Activated T-cell treated with anti-CD3 and anti-CD28 coated beads, Interleukin-2, amount 50 U/mL, for 4 hours (primary cell): Measurements from ENCODE around the gene POLG2. TPM values are rescaled to one million over a fixed set of nuclear protein-coding genes. Genes with fewer than 3 reads are reported as not detected.

Experiments used
- ATAC-seq, 2 donors: fragments of 200-7000 bp; cut with Tn5 transposase; one replicate each; pipeline ENCODE4 v1.10.0; 2021
- DNase-seq: peaks from one replicate; pipeline ENCODE4 v3.0.0-alpha.2; 2020
- H3K27me3 Mint-ChIP-seq: one replicate; pipeline ENCODE4 v1.8.0; 2021; ENCODE audit warnings: low read depth, mixed read lengths
- H3K36me3 Mint-ChIP-seq: one replicate; pipeline ENCODE4 v1.8.0; 2022; ENCODE audit warnings: mixed read lengths; ENCODE audit not compliant: insufficient read depth
- H3K4me1 Mint-ChIP-seq: one replicate; pipeline ENCODE4 v1.8.0; 2021; ENCODE audit warnings: low read depth, mixed read lengths
- H3K4me3 Mint-ChIP-seq: one replicate; pipeline ENCODE4 v1.8.0; 2021; ENCODE audit warnings: mild to moderate bottlenecking, moderate library complexity, mixed read lengths
- H3K9me3 Mint-ChIP-seq: one replicate; pipeline ENCODE4 v1.8.0; 2021; ENCODE audit warnings: mixed read lengths
- total RNA-seq, 3 donors: library from RNA; stranded (reverse); gene quantifications; one replicate each; pipeline ENCODE4 v1.2.1, GENCODE V29; 2021

The POLG2 gene
- 10 to 100 TPM; 34.1 to 34.9 (median 34.2) TPM for total RNA-seq

- peak; percentile 93 for DNase-seq
- peak within 1 kb of the TSS; percentile 96 for H3K4me3 Mint-ChIP-seq
- no peaks in the 10 kb centered on the region for H3K27me3 Mint-ChIP-seq
- H3K4me1 Mint-ChIP-seq: peaks cover 76% of the 10 kb centered on the region
- peak; percentile 80 to 84 for ATAC-seq
- no peaks in the 10 kb centered on the region for H3K9me3 Mint-ChIP-seq
- peaks cover 53% of the 10 kb centered on the region for H3K36me3 Mint-ChIP-seq
Observed at GRCh38 chr17:64496786-64497564, at the start of gene POLG2. POLG2 (minus strand) TSS chr17:64497054; CDS start chr17:64496968, 86 bp downstream.

- Mint-ChIP-seq H3K4me1 (no peaks in the 10 kb centered on the region), H3K27me3 (no peaks in the 10 kb centered on the region), H3K36me3 (peaks cover 21% of the 10 kb centered on the region), H3K4me3 (no peak overlapping the region), H3K9me3 (no peaks in the 10 kb centered on the region)
- DNase-seq (no peak), ATAC-seq (no peak)
Observed at GRCh38 chr17:64544742-64545141, 47.9 kb upstream of the POLG2 start.

GRCh38 chr17:64540118-64540776, 43.4 kb upstream of the POLG2 start:
- no peaks in the 10 kb centered on the region for H3K4me1 Mint-ChIP-seq
- no peak overlapping the region for H3K4me3 Mint-ChIP-seq
- DNase-seq (no peak), ATAC-seq (no peak)
- no peaks in the 10 kb centered on the region for H3K27me3 Mint-ChIP-seq
- H3K36me3 Mint-ChIP-seq: peaks cover 34% of the 10 kb centered on the region
- no peaks in the 10 kb centered on the region for H3K9me3 Mint-ChIP-seq

GRCh38 chr17:64538508-64539130, 41.8 kb upstream of the POLG2 start:
- Mint-ChIP-seq H3K27me3 (no peaks in the 10 kb centered on the region), H3K4me3 (no peak overlapping the region), H3K4me1 (no peaks in the 10 kb centered on the region), H3K36me3 (peaks cover 39% of the 10 kb centered on the region), H3K9me3 (no peaks in the 10 kb centered on the region)
- ATAC-seq (no peak), DNase-seq (no peak)

GRCh38 chr17:64537488-64537887, 40.6 kb upstream of the POLG2 start:
- no peaks in the 10 kb centered on the region for H3K9me3 Mint-ChIP-seq
- no peak for ATAC-seq
- no peak overlapping the region for H3K4me3 Mint-ChIP-seq
- H3K4me1 Mint-ChIP-seq: no peaks in the 10 kb centered on the region
- no peaks in the 10 kb centered on the region for H3K27me3 Mint-ChIP-seq
- DNase-seq: no peak
- H3K36me3 Mint-ChIP-seq: peaks cover 42% of the 10 kb centered on the region

- no peaks in the 10 kb centered on the region for H3K4me1 Mint-ChIP-seq
- ATAC-seq (no peak), DNase-seq (no peak)
- H3K36me3 Mint-ChIP-seq: peaks cover 46% of the 10 kb centered on the region
- H3K27me3 Mint-ChIP-seq: no peaks in the 10 kb centered on the region
- H3K9me3 Mint-ChIP-seq: no peaks in the 10 kb centered on the region
- no peak overlapping the region for H3K4me3 Mint-ChIP-seq
Observed at GRCh38 chr17:64536913-64537312, 40.1 kb upstream of the POLG2 start.

GRCh38 chr17:64535357-64535756, 38.5 kb upstream of the POLG2 start:
- DNase-seq: no peak
- Mint-ChIP-seq H3K27me3 (no peaks in the 10 kb centered on the region), H3K9me3 (no peaks in the 10 kb centered on the region), H3K4me1 (no peaks in the 10 kb centered on the region), H3K4me3 (no peak overlapping the region), H3K36me3 (peaks cover 55% of the 10 kb centered on the region)
- no peak for ATAC-seq

- no peak overlapping the region for H3K4me3 Mint-ChIP-seq
- no peak for DNase-seq
- no peak for ATAC-seq
Observed at GRCh38 chr17:64534187-64534586, 37.3 kb upstream of the POLG2 start.

GRCh38 chr17:64533784-64534183, 36.9 kb upstream of the POLG2 start:
- no peaks in the 10 kb centered on the region for H3K9me3 Mint-ChIP-seq
- H3K27me3 Mint-ChIP-seq: no peaks in the 10 kb centered on the region
- H3K4me3 Mint-ChIP-seq: no peak overlapping the region
- ATAC-seq: no peak
- DNase-seq: no peak
- peaks cover 66% of the 10 kb centered on the region for H3K36me3 Mint-ChIP-seq
- no peaks in the 10 kb centered on the region for H3K4me1 Mint-ChIP-seq

More at GRCh38 chr17:64534187-64534586, 37.3 kb upstream of the POLG2 start:
- Mint-ChIP-seq H3K36me3 (peaks cover 64% of the 10 kb centered on the region), H3K27me3 (no peaks in the 10 kb centered on the region), H3K4me1 (no peaks in the 10 kb centered on the region), H3K9me3 (no peaks in the 10 kb centered on the region)

- peaks cover 67% of the 10 kb centered on the region for H3K36me3 Mint-ChIP-seq
Observed at GRCh38 chr17:64532409-64532808, 35.6 kb upstream of the POLG2 start.

GRCh38 chr17:64531955-64532371, 35.1 kb upstream of the POLG2 start:
- H3K36me3 Mint-ChIP-seq: peaks cover 66% of the 10 kb centered on the region
- H3K27me3 Mint-ChIP-seq: no peaks in the 10 kb centered on the region
- DNase-seq: no peak
- no peak overlapping the region for H3K4me3 Mint-ChIP-seq
- ATAC-seq: no peak
- no peaks in the 10 kb centered on the region for H3K9me3 Mint-ChIP-seq
- no peaks in the 10 kb centered on the region for H3K4me1 Mint-ChIP-seq

More at GRCh38 chr17:64532409-64532808, 35.6 kb upstream of the POLG2 start:
- no peak overlapping the region for H3K4me3 Mint-ChIP-seq
- no peaks in the 10 kb centered on the region for H3K27me3 Mint-ChIP-seq
- no peak for ATAC-seq
- H3K4me1 Mint-ChIP-seq: no peaks in the 10 kb centered on the region
- no peaks in the 10 kb centered on the region for H3K9me3 Mint-ChIP-seq
- DNase-seq: no peak

- no peaks in the 10 kb centered on the region for H3K4me1 Mint-ChIP-seq
- no peak for ATAC-seq
- no peaks in the 10 kb centered on the region for H3K27me3 Mint-ChIP-seq
- no peak for DNase-seq
- H3K9me3 Mint-ChIP-seq: no peaks in the 10 kb centered on the region
- H3K36me3 Mint-ChIP-seq: peaks cover 66% of the 10 kb centered on the region
- no peak overlapping the region for H3K4me3 Mint-ChIP-seq
Observed at GRCh38 chr17:64529221-64529620, 32.4 kb upstream of the POLG2 start.

- peaks cover 63% of the 10 kb centered on the region for H3K36me3 Mint-ChIP-seq
- no peaks in the 10 kb centered on the region for H3K27me3 Mint-ChIP-seq
Observed at GRCh38 chr17:64527914-64528313, 31.1 kb upstream of the POLG2 start.

GRCh38 chr17:64520359-64520758, 23.5 kb upstream of the POLG2 start:
- DNase-seq (no peak), ATAC-seq (no peak)
- Mint-ChIP-seq H3K4me3 (no peak overlapping the region), H3K36me3 (peaks cover 33% of the 10 kb centered on the region), H3K9me3 (no peaks in the 10 kb centered on the region), H3K4me1 (peaks cover 10% of the 10 kb centered on the region), H3K27me3 (no peaks in the 10 kb centered on the region)

More at GRCh38 chr17:64527914-64528313, 31.1 kb upstream of the POLG2 start:
- DNase-seq (no peak), ATAC-seq (no peak)
- Mint-ChIP-seq H3K4me1 (no peaks in the 10 kb centered on the region), H3K9me3 (no peaks in the 10 kb centered on the region), H3K4me3 (no peak overlapping the region)
